PC-9 (cell line): ENCODE measurements around the gene SCEL. TPM values are rescaled to one million over a fixed set of nuclear protein-coding genes. Genes with fewer than 3 reads are reported as not detected.

Experiments
- BruUV-seq: library from RNA; stranded (reverse); fragments of 400-500 nt; replicated peaks from 2 replicates; lab custom pipeline; 2021; lab: Mats Ljungman, UMichigan
- CTCF ChIA-PET: fragments of 300-600 bp; sonication (Branson Sonifier 250); formaldehyde crosslinking; loops from one replicate; lab custom pipeline; 2022; ENCODE audit warnings: antibody characterized with exemption; lab: Charles Lee
- POLR2A ChIA-PET: fragments of 300-600 bp; sonication (Branson Sonifier 250); formaldehyde crosslinking; loops from one replicate; lab custom pipeline; 2022; ENCODE audit warnings: antibody characterized with exemption; ENCODE audit not compliant: unreplicated experiment; lab: Charles Lee
- DNase-seq, 2 experiments: peaks; one replicate each; pipeline versions ENCODE4 v3.0.0 to v3.0.0-alpha.2; 2015 to 2022; ENCODE audit warnings: mixed read lengths in 1 of 2
- H2AFZ ChIP-seq: fragments of 200-600 bp; sonication (generic); 2 replicates; pipeline ENCODE4 v1.8.1; 2017; ENCODE audit warnings: antibody characterized with exemption
- H3F3A ChIP-seq: fragments of 200-600 bp; sonication (generic); 2 replicates; pipeline ENCODE4 v1.8.1; 2017; ENCODE audit warnings: antibody characterized with exemption, mild to moderate bottlenecking, low read depth; ENCODE audit not compliant: insufficient read depth
- H3K27ac ChIP-seq: fragments of 200-600 bp; sonication (generic); 2 replicates; pipeline ENCODE4 v1.6.1; 2016; ENCODE audit warnings: mixed run types
- H3K27me3 ChIP-seq: fragments of 200-600 bp; sonication (generic); 2 replicates; pipeline ENCODE4 v1.6.1; 2016; ENCODE audit warnings: low read depth, mixed run types; ENCODE audit not compliant: insufficient read depth
- H3K36me3 ChIP-seq: fragments of 200-600 bp; sonication (generic); 2 replicates; pipeline ENCODE4 v1.6.1; 2016; ENCODE audit warnings: low read depth, mixed run types
- H3K4me1 ChIP-seq: fragments of 200-600 bp; sonication (generic); replicated peaks from 2 replicates; pipeline ENCODE4 v1.6.1; 2016; ENCODE audit warnings: mixed run types; ENCODE audit not compliant: insufficient read depth
- H3K4me2 ChIP-seq: fragments of 200-600 bp; sonication (generic); 2 replicates; pipeline ENCODE4 v1.6.1; 2017; ENCODE audit warnings: mixed run types
- H3K4me3 ChIP-seq: fragments of 200-600 bp; sonication (generic); 2 replicates; pipeline ENCODE4 v1.6.1; 2016; ENCODE audit warnings: mixed run types
- H3K79me2 ChIP-seq: fragments of 200-600 bp; sonication (generic); 2 replicates; pipeline ENCODE4 v1.6.1; 2017; ENCODE audit warnings: low read depth, mixed run types
- H3K9me2 ChIP-seq: fragments of 200-600 bp; sonication (generic); 2 replicates; pipeline ENCODE4 v1.8.1; 2017; ENCODE audit warnings: mild to moderate bottlenecking; ENCODE audit not compliant: insufficient read depth
- H3K9me3 ChIP-seq: fragments of 200-600 bp; sonication (generic); 2 replicates; pipeline ENCODE4 v1.8.1; 2016; ENCODE audit warnings: low read depth; ENCODE audit not compliant: insufficient read depth
- H4K20me1 ChIP-seq: fragments of 200-600 bp; sonication (generic); 2 replicates; pipeline ENCODE4 v1.8.1; 2017; ENCODE audit not compliant: insufficient read depth
- CTCF ChIP-seq: fragments of 200-600 bp; sonication (generic); conservative IDR thresholded peaks from 2 replicates; pipeline ENCODE4 v1.6.1; 2017; ENCODE audit warnings: mixed run types, antibody characterized with exemption, mild to moderate bottlenecking, moderate library complexity
- EZH2 ChIP-seq: fragments of 200-600 bp; sonication (generic); IDR thresholded peaks from 2 replicates; pipeline ENCODE4 v1.8.0; 2017; ENCODE audit warnings: antibody characterized with exemption, low read depth
- intact Hi-C: fragments of 100-400 bp; cut with micrococcal nuclease; formaldehyde crosslinking; loops from one replicate; pipeline ENCODE4 v1.10.0; 2022; ENCODE audit not compliant: unreplicated experiment
- total RNA-seq: library from RNA; stranded (reverse); gene quantifications from 2 replicates; pipeline ENCODE4 v1.2.3, GENCODE V29; 2021

The SCEL gene
- total RNA-seq, 1 experiment from 2014 or later, result 32.5 TPM

DNA sequence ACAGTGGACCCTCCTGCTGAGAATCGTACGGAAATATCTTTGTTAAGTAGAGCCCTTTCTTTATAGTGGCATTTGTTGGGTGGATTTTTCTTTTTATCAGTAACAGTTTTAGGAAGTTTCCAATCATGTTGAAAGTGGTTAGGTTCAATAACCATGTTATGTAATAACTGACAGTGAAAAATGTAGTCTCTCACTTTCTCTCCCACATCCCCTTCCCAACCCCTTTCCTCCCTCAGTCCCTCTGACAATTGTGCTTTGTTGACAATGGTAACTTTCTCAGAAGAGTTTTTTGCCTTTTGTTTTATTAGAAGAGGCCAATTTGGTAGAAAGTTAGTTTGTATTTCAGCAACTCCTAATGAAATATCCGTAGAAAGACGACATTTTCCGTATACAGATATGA lies 84.1 kb downstream of the SCEL start:
- intact Hi-C loops, result no loop called here
- BruUV-seq, result no TSS peak
- no peak for DNase-seq
- Histone ChIP-seq H3K27ac (no peak overlapping the region), H3K4me3 (no peak overlapping the region), H3F3A (0 out of 2 replicates have a peak, but pooled peaks cover 3% of the 10 kb centered on the region), H3K9me3 (no peaks in the 10 kb centered on the region), H3K4me1 (no peaks in the 10 kb centered on the region), H3K4me2 (no peak overlapping the region), H2AFZ (no peak overlapping the region), H3K9me2 (no peaks in the 10 kb centered on the region; the same call in 1 of the 2 replicates), H3K27me3 (no peaks in the 10 kb centered on the region), H3K36me3 (no peaks in the 10 kb centered on the region; the same call in 1 of the 2 replicates), H4K20me1 (no peaks in the 10 kb centered on the region), H3K79me2 (no peaks in the 10 kb centered on the region)
- CTCF ChIA-PET, result no interaction called here
- TF ChIP-seq EZH2 (no peak), CTCF (no peak)
- POLR2A ChIA-PET, result no interaction called here

DNA sequence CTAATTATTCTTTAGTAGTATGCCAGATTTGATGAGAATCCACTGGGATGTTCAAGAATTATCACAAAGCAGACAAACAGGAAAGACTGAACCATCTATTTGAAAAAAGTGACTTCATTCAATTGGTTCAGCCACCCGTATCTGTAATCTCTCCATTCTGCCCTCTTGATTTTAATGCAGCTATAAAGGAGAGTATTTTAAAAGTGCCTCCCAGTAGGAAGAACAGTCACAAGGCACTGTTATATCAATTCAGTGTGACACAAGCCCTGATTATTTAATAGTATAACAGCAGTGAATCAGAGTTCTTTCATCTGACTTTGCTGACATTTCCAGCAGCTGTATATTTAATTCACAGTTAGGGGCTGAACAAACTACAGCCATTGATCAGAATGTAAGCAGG lies 84.6 kb downstream of the SCEL start:
- Histone ChIP-seq H3K9me2 (no peaks in the 10 kb centered on the region; the same call in 1 of the 2 replicates), H3K27ac (no peak overlapping the region), H2AFZ (no peak overlapping the region), H3K4me2 (no peak overlapping the region), H4K20me1 (no peaks in the 10 kb centered on the region), H3K79me2 (no peaks in the 10 kb centered on the region), H3K9me3 (no peaks in the 10 kb centered on the region), H3K27me3 (no peaks in the 10 kb centered on the region), H3K4me3 (no peak overlapping the region), H3F3A (no peaks in the 10 kb centered on the region), H3K4me1 (no peaks in the 10 kb centered on the region), H3K36me3 (no peaks in the 10 kb centered on the region; the same call in 1 of the 2 replicates)
- no TSS peak for BruUV-seq
- no peak for DNase-seq
- intact Hi-C loops, result no loop called here
- ChIA-PET CTCF (no interaction called here), POLR2A (no interaction called here)
- TF ChIP-seq CTCF, result no peak
- TF ChIP-seq EZH2, result no peak

DNA sequence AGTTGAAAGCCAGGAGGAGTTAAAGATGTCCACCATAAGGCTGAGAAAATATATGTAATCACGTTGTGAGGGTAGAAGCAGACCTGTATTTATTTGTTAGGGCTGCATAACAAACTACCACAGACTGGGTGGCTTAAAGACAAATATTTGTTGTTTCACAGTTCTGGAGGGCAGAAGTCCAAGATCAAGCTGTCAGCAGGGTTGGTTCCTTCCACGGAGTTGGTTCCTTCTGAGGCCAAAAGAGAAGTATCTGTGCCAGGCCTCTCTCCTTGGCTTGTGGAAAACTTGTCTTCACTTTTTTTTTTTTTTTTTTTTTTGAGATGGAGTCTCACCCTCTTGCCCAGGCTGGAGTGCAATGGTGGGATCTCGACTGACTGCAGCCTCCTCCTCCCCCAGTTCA lies 88.3 kb downstream of the SCEL start:
- no peaks in the 10 kb centered on the region for H3K9me3 ChIP-seq
- H3K9me2 ChIP-seq, result no peaks in the 10 kb centered on the region
- ChIA-PET POLR2A (no interaction called here), CTCF (no interaction called here)
- no peaks in the 10 kb centered on the region for H3K79me2 ChIP-seq
- no peaks in the 10 kb centered on the region for H3K27me3 ChIP-seq
- no peak overlapping the region for H3K4me2 ChIP-seq
- H3F3A ChIP-seq, result no peaks in the 10 kb centered on the region
- TF ChIP-seq EZH2 (no peak), CTCF (no peak)
- no peak for DNase-seq
- H3K36me3 ChIP-seq, result no peaks in the 10 kb centered on the region; the same call in 1 of the 2 replicates
- no peak overlapping the region for H3K4me3 ChIP-seq
- no peaks in the 10 kb centered on the region for H4K20me1 ChIP-seq
- no TSS peak for BruUV-seq
- H3K27ac ChIP-seq, result no peak overlapping the region
- H2AFZ ChIP-seq, result no peak overlapping the region
- intact Hi-C loops, result no loop called here
- no peaks in the 10 kb centered on the region for H3K4me1 ChIP-seq
